GM12875 (cell line): Measurements from ENCODE around the gene SCYGR8.
"Not testable (repeated sequence)": the region's sequence is repeated elsewhere in the genome, so short reads cannot be mapped to it uniquely, and the experiment has no call there.

ENCODE experiments used
- H3K4me3 ChIP-seq: one replicate; pipeline ENCODE4 v1.5.1; 2011; ENCODE audit warnings: low read depth, low read length, control low read depth
- CTCF ChIP-seq: IDR thresholded peaks from 2 replicates; pipeline ENCODE4 v1.5.1; 2011; ENCODE audit warnings: low read depth, mild to moderate bottlenecking, control low read depth, inconsistent platforms, low read length, moderate library complexity, borderline replicate concordance; ENCODE audit not compliant: insufficient read depth

Gene SCYGR8

GRCh38 chr2:227710986-227711385 is 34.7 kb upstream of the SCYGR8 start:
- H3K4me3 ChIP-seq = no peak overlapping the region
- TF ChIP-seq CTCF = no peak

- TF ChIP-seq CTCF = no peak
- no peak overlapping the region for H3K4me3 ChIP-seq
Observed at GRCh38 chr2:227713291-227713690, 32.4 kb upstream of the SCYGR8 start.

GRCh38 chr2:227716501-227716900 is 29.2 kb upstream of the SCYGR8 start:
- TF ChIP-seq CTCF = no peak
- H3K4me3 ChIP-seq = no peak overlapping the region

GRCh38 chr2:227717687-227718567 is 27.8 kb upstream of the SCYGR8 start, which contains the start of gene SLC19A3:
Gene SLC19A3, minus strand, starts transcription at chr2:227718028. Its CDS starts 15,710 bp downstream, at chr2:227702318.
- no peak within 1 kb of the TSS for H3K4me3 ChIP-seq
- TF ChIP-seq CTCF = no peak

GRCh38 chr2:227719641-227720040 is 26.1 kb upstream of the SCYGR8 start:
- no peak for TF ChIP-seq CTCF

GRCh38 chr2:227720680-227721079 is 25.0 kb upstream of the SCYGR8 start:
- no peak overlapping the region for H3K4me3 ChIP-seq
- no peak for TF ChIP-seq CTCF

More at GRCh38 chr2:227719641-227720040, 26.1 kb upstream of the SCYGR8 start:
- H3K4me3 ChIP-seq = no peak overlapping the region

GRCh38 chr2:227722821-227723220 is 22.9 kb upstream of the SCYGR8 start:
- H3K4me3 ChIP-seq = not testable (repeated sequence)
